K562 (cell line): ENCODE results near the gene IFIT2. TPM values are rescaled to one million over a fixed set of nuclear protein-coding genes. Genes with fewer than 3 reads are reported as not detected.
A peak's percentile ranks its signal among the peaks of the same experiment; 100 is the strongest.

Source experiments
- GABPA ChIP-seq: fragments of 200-800 bp; sonication (Bioruptor generic); conservative IDR thresholded peaks from 2 replicates; pipeline ENCODE4 v1.6.1; 2016; ENCODE audit warnings: low read depth, missing genetic modification characterization, missing compliant biosample characterization
- GABPB1 ChIP-seq: sonication (generic); formaldehyde crosslinking; IDR thresholded peaks from 2 replicates; pipeline ENCODE4 v1.8.0; 2022; ENCODE audit warnings: mild to moderate bottlenecking, missing genetic modification reagents
- NFATC3 ChIP-seq: fragments of 450-650 bp; IDR thresholded peaks from 2 replicates; pipeline ENCODE4 v1.6.1; 2017; ENCODE audit warnings: mild to moderate bottlenecking
- POLR2A ChIP-seq: fragments of 450-650 bp; conservative IDR thresholded peaks from 2 replicates; pipeline ENCODE4 v1.6.1; 2016
- RFX5 ChIP-seq: IDR thresholded peaks from 2 replicates; pipeline ENCODE4 v1.6.1; 2011; ENCODE audit warnings: low read depth, mild to moderate bottlenecking, improper control_type of control experiment, low read length
- SRSF7 ChIP-seq: fragments of 200-400 bp; formaldehyde crosslinking; optimal IDR thresholded peaks from 2 replicates; pipeline ENCODE3; 2017; ENCODE audit warnings: mild to moderate bottlenecking, low read depth, low read length
- ZBTB40 ChIP-seq, 2 experiments: fragments of 450-650 bp in 1 of 2; sonication (generic) in 1 of 2; formaldehyde crosslinking in 1 of 2; IDR thresholded peaks; 2 replicates each; pipeline versions ENCODE4 v1.7.1 to v1.9.0; 2016 to 2022; ENCODE audit warnings: inconsistent platforms in 1 of 2, mild to moderate bottlenecking in 1 of 2, missing genetic modification reagents in 1 of 2
- polyA plus RNA-seq, 8 experiments: library from polyadenylated mRNA; depleted of rRNA in 4 of 8; stranded (reverse) in 5 of 8; unstranded in 3 of 8; fragments of >200 nt; fragmentation: Nextera tagmentation in 2 of 8; fragmentation: Illumina TruSeq in 1 of 8; extraction: Ambion mirVana in 2 of 8; extraction: Trizol in 1 of 8; gene quantifications; 2 replicates each; pipeline versions ENCODE4 v1.2.1 to v1.2.3, GENCODE V29; 2011 to 2014; ENCODE audit warnings: inconsistent platforms in 1 of 8, missing spikeins in 1 of 8
- total RNA-seq, 7 experiments: library from RNA; depleted of rRNA in 6 of 7; stranded (reverse); fragments of >200 nt in 6 of 7; fragmentation: Illumina TruSeq in 2 of 7; extraction: Trizol in 2 of 7; gene quantifications; 2 replicates each; pipeline versions ENCODE4 v1.2.1 to v1.2.3, GENCODE V29; 2011 to 2021; ENCODE audit warnings: low replicate concordance in 1 of 7

The IFIT2 gene
- total and polyA plus RNA-seq, 9 of the 15 experiments (the other 6 are each of a cell fraction or from before 2014, with no cell fraction given), result 0.03 to 0.25 (median 0.10) TPM; not detected in 1

DNA sequence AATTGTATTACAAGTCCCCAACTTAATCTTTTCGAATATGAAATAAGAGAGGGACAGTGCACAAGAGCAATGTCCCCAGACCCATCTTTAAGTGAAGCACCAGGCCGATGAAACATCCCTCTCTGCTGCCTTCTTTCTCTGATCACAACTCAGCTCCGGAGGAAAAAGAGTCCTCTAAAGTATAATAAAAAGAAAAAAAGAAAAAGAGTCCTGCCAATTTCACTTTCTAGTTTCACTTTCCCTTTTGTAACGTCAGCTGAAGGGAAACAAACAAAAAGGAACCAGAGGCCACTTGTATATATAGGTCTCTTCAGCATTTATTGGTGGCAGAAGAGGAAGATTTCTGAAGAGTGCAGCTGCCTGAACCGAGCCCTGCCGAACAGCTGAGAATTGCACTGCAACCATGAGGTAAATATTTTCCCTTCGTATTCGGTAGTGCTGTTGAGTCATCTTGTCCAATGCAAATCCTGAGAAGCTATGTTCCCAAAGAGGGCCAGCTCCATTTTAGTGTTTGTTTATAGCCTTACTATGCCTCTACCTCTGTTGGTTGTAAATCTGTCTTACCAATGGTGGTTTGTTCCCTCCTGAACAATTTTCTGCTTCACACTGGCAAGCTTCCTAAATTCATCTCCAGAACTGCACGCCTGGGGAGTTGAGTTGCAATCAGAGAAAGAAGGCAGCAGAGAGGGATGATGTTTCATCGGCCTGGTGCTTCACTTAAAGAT lies at the start of gene IFIT2 (continued):
- TF ChIP-seq ZBTB40 (IDR thresholded peaks at IDR 0.05) (0 out of 2 replicates have a peak, but pooled peaks have one; percentile 14), ZBTB40 (CRISPR knock-in tag; IDR thresholded peaks at IDR 0.05) (no peak), POLR2A (no peak), GABPB1 (CRISPR knock-in tag) (no peak), SRSF7 (no peak), GABPA (tag) (0 out of 2 replicates have a peak, but pooled peaks have one; percentile 17), RFX5 (no peak), NFATC3 (0 out of 2 replicates have a peak, but pooled peaks have one; percentile 19)
